Vagina (tissue), 2 donors: ENCODE results near the gene USH2A.

ENCODE experiments used
- POLR2AphosphoS5 ChIP-seq, 2 donors: sonication (generic); formaldehyde crosslinking; IDR thresholded peaks; one replicate each; pipeline ENCODE4 v1.9.0; 2017; ENCODE audit warnings: antibody characterized with exemption in 2 of 2, mild to moderate bottlenecking in 2 of 2, low read depth in 1 of 2; ENCODE audit not compliant: insufficient read depth in 1 of 2
- TF ChIP-seq, protein P1 (sequence below), 3 experiments: fragments of 450-650 bp in 2 of 3; fragments of 200-600 bp in 1 of 3; sonication (generic) in 1 of 3; IDR thresholded peaks; one replicate each; pipeline ENCODE4 v1.5.1; 2017 to 2019; ENCODE audit warnings: antibody characterized with exemption in 3 of 3, mild to moderate bottlenecking in 2 of 3, moderate library complexity in 2 of 3

GRCh38 chr1:216073793-216074595 lies 349.3 kb downstream of the USH2A start:
- TF ChIP-seq, protein P1, sequence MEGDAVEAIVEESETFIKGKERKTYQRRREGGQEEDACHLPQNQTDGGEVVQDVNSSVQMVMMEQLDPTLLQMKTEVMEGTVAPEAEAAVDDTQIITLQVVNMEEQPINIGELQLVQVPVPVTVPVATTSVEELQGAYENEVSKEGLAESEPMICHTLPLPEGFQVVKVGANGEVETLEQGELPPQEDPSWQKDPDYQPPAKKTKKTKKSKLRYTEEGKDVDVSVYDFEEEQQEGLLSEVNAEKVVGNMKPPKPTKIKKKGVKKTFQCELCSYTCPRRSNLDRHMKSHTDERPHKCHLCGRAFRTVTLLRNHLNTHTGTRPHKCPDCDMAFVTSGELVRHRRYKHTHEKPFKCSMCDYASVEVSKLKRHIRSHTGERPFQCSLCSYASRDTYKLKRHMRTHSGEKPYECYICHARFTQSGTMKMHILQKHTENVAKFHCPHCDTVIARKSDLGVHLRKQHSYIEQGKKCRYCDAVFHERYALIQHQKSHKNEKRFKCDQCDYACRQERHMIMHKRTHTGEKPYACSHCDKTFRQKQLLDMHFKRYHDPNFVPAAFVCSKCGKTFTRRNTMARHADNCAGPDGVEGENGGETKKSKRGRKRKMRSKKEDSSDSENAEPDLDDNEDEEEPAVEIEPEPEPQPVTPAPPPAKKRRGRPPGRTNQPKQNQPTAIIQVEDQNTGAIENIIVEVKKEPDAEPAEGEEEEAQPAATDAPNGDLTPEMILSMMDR (IDR thresholded peaks at IDR 0.05), result no peak
- TF ChIP-seq POLR2AphosphoS5 (IDR thresholded peaks at IDR 0.05; ENCODE audit: insufficient read depth in 1 of 2, low read depth in 1 of 2), result no peak
